GM21515 (cell line): ENCODE data around the gene CDC42SE2.
A peak's percentile ranks its signal among the peaks of the same experiment; 100 is the strongest.
"Not testable (repeated sequence)": the region's sequence is repeated elsewhere in the genome, so short reads cannot be mapped to it uniquely, and the experiment has no call there.

Source experiments
- ATAC-seq: cut with Tn5 transposase; IDR thresholded peaks from one replicate; pipeline ENCODE4 v1.9.1; 2021; ENCODE audit not compliant: unreplicated experiment

Gene CDC42SE2

DNA sequence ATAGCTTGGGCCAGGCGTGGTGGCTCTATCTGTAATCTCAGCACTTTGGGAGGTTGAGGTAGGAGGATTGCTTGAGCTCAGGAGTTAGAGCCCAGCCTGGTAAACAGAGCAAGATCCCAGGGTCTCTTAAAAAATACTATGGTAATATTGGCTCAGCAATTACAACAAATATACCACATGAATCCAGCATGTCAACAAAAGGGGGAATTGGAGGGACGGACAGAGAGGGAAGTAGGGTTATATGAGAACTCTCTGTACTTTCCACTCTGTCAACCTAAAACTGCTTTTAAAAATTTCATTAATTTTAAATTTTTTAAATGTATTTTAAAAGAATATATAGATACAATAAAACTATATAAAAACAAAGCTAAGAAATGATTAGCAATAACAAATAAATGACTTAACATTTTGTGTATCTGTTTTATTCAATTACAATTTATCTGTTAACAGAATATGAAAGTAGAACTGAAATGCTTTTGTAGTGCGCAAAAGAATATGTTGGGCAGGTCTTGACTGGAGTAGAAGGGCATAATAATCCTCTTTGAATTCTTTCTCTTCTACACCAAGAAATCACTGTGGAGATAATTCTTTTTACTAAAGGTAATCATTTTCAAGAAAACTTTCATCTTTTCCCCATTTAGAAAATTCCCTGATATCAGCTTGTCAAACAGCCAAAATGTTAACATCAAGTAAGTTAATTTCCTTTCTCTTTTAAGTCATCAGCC, 12.9 kb upstream of the CDC42SE2 start:
- ATAC-seq = no peak

DNA sequence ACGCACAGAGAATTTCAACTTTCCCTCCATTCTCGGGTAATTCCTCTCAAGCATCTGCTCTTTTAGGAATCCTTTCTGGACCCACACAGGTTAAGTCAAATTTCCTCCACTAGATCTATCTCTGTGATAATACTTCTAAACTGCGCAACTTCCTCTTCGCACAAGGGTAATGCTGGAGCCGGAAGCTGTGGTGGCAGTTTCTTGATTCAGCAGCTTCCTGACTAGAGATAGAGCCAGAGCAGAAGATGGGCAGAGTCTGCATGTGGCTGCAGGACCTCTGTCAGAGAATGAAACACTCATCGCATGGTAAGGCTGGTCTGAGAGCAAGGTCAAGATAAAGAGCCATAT, 11.1 kb upstream of the CDC42SE2 start:
- ATAC-seq = peak; percentile 86

DNA sequence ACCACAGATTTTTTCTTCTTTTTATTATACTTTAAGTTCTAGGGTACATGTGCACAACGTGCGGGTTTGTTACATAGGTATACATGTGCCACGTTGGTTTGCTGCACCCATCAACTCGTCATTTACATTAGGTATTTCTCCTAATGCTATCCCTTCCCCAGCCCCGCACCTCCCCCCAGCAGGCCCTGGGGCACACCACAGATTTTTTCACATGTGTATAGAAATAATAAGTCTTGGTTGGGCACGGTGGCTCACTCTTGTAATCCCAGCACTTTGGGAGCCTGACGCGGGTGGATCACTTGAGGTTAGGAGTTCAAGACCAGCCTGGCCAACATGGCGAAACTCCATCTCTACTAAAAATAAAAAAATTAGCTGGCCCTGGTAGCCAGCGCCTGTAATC, 9.8 kb upstream of the CDC42SE2 start:
- not testable (repeated sequence) for ATAC-seq

DNA sequence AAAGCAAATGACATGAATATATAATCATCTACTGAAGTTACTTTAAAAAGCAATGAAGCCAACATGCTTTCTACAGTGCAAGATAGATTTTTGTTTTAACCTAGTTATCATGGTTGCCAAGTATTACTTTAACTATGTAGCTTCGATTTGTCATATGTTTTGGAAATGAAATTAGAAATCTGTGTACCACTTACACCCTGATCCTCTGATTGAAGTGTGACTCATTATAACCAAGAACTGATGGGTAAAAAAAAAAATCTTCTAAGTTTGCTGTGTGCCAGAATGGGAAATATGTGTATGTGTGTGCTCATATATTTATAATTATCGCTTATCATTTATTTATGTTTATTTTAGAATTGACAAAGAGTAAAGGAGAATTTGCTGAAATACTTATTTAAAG, 9.1 kb upstream of the CDC42SE2 start:
- ATAC-seq = no peak

DNA sequence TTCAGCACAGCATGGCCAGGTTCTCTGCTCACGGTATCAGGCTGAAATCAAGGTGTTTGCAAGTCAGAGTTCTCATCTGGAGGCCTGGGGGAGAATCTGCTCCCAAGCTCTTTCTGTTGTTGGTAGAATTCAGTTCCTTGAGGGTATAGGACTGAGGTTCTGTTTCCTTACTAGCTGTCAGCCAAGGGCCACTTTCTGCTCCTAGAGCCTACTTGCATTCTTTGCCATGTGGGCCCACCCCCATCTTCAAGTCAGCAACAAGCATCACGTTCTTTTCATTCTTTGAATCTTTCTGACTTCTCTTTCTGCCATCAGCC, 7.4 kb upstream of the CDC42SE2 start:
- no peak for ATAC-seq

DNA sequence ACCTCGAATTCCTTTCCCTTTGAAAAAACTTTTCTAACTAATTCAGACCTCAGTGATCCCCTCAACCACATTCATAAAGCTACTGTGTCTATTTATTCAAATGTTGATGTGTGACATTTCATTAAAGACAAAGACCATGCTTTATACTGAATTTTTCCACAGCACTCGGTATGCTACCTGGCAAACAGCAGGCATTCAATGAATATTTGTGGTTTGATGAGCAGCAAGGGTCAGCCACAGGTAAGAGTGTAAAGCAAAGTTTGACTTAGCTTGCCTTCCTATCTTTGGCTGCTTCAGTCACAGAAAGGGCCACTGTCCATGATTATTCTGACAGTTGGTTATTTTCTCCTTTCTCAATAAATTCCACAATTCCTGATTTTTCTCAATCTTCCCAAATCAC, 5.1 kb upstream of the CDC42SE2 start:
- no peak for ATAC-seq

DNA sequence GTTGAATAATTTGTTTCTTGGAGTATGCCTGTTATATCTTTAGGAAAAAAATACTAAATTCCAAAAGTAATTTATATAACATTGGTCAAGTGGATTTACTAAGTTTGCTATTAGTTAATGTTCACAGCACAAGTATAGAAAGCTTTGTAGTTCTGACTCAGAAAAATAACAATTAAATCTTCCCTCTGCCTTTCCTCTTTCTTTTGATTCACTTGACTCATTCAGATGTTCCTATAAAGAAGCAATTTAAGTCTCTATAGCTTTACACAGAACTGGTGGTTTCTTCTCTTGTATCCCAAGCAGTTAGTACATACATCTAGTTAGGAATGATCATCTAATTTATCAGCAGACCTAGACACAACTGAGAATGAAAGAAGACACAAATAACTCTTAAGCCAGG, 4.5 kb upstream of the CDC42SE2 start:
- ATAC-seq = no peak

DNA sequence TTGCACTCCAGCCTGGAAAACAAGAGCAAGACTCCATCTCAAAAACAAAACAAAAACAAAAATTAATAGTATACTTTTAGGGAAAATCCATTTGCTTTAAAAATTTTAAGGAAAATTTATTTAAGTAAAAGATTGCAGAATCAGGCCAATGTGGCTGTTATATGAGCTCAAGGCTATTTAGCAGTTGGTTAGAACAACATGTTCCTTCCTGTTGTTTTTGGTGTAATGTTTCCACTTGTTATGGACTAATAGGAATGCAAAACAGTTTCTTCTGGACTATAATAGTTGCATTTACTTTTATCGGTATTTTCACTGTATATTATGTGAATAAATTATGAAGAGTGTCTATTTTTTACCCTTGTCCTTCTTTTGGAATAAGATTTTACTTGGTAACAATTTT, 3.0 kb upstream of the CDC42SE2 start:
- no peak for ATAC-seq

DNA sequence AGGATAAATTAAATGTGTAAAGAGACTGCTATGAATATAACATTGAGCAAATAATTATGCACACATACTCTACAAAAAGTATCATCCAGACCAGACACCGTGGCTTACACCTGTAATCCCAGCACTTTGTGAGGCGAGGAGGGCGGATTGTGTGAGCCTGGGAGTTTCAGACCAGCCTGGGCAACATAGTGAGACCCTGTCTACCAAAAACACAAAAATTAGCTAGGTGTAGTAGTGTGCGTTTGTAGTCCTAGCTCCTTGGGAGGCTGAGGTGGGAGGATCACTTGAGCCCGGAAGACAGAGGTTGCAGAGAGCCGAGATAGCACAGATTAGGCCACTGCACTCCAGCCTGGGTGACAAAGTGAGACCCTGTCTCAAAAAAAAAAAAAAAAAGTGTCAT, 2.4 kb upstream of the CDC42SE2 start:
- no peak for ATAC-seq

DNA sequence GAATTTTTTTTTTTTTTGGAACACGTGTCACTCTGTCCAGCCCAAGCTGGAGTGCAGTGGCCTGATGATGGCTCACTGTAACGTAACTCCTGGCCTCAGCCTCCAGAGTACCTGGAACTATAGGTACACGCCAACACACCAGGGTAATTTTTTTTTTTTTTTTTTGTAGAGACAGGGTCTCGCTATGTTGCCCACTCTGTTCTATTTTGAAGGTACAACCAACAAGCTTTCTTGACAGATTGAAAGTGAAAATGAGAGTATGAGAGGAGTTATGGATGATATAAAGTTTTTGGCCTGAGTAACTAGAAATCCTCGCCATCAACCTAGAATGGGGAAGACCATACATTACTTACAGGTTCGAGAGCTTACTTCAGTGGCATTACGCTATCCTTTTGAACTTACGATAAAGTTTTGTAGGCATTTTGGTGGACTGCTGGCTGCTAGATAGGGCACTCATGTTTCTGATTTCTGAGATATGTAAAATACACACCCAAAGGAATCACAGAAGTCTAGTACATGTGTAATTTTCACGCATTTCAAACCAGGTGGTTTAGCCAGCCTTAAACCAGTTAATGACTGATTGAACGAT, 806 bp upstream of the CDC42SE2 start:
- ATAC-seq = peak; percentile 17

DNA sequence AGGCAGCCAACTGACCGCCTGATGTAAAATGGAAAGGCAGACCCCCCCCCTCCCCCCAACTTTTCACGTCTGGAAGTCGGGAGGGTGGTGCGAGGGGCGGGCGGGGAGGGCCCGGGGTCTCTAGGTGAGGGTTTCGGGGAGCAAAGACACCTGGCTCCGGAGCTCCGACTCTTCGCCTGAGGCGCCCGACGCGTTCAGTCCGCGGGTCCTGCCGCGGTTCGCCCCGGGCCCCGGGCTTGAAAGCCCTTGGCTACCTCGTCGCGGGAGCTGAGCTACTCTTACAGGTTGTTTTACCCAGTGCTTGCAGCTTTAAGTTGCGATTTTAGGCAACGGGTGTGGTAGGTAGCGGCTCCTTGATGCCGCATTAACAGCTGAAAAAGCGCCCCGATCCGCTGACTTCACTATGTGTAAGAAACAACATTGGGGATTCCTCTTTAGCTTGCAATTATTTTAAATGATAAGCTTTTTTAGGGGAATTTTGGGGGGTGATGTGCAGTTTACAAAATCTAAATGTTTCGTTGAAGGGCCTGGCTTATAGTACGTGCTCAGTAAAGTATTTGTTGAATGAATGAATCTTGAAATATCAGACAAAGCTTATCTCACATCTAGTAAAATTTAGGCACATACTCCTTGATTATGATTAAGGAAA, 722 bp downstream of the CDC42SE2 start:
- ATAC-seq = no peak

DNA sequence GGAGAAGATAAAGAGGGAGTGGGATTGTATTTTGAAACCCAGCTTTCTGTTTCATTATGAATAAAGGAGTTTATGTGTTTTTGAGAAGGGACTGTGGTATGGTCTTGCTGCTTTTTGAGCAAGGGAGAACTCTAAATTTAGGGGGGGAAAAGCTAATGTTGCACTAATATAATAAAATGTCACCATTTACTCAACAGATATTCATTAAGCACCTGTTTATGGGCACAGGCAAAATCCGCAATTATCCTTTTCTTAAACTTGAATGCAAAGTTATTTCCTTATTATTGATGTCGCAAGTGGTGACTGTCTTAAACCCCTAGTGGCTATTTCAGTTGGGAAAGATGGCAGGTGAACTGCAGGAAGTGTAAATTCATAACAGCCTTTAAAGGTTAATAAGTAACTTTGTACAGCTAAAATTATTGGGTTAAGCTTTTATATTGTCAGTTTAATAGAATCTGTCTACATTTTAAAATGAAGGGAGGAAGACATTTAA, 1.5 kb downstream of the CDC42SE2 start:
- peak; percentile 26 for ATAC-seq

DNA sequence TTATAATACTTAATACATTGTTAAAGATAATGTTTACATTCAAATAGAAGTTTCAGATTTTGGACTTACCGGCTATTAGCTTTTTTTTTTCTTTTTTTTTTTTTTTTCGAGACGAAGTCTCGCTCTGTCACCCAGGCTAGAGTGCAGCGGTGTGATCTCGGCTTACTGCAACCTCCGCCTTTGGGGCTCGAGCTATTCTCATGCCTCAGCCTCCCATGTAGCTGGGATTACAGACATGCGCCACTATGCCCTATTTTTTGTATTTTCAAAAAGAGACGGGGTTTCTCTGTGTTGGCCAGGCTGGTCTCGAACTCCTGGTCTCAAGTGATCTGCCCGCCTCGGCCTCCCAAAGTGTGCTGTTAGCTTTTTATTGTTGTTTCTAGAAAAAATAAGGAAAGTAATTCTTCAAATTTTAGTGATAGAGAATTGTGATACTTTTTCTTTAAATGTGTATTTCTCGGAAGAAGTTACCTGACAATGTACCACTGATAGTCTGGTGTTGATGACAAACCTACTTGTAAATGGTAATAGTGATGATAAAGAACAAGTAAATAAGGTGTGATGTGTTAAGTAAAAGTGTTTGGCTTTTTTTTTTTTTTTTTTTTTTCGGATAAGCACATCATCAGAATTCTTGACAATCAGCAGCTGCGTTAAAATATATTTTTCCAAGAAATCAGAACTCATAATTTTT, 2.7 kb downstream of the CDC42SE2 start:
- ATAC-seq = no peak

DNA sequence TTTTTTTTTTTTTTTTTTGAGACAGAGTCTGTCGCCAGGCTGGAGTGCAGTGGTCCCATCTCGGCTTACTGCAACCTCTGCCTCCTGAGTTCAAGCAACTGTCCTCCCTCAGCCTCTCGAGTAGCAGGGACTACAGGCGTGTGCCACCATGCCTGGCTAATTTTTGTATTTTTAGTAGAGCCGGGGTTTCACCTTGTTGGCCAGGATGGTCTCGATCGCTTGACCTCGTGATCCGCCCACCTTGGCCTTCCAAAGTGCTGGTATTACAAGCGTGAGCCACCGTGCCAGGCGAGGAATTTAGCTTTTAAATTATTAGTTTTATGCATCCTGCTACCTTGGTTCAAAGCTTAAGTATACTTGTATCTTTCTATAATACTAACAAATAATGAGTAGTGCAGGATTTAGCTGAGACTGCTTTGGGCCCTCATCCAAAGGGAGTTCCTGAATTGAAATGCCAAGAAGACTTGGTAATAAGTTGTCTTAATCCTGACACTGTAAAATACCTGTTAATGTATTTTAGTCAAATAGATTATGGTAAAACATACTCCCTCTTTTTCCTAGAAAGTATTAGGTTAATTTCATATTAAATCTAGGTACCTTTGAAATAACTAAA, 5.0 kb downstream of the CDC42SE2 start:
- no peak for ATAC-seq

DNA sequence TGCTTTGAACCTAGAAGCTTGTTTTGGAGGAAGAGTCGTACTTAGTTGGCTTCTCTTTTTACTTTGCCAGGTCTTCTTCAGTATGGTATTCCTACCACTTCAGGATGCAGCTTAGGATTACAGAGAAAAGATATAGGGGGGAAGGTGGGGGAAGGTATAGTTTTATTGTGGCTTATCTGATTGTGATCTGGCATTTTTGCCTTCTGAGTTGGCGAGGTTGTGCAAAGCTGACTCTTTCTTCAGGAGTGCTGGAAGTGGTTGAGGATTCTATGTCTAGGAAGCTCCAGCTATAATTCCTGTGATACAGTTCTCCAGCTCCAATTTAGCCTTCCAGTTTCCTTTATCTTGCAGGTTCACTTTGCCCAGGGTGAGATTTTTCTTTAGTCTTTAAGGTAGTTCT, 7.0 kb downstream of the CDC42SE2 start:
- no peak for ATAC-seq

DNA sequence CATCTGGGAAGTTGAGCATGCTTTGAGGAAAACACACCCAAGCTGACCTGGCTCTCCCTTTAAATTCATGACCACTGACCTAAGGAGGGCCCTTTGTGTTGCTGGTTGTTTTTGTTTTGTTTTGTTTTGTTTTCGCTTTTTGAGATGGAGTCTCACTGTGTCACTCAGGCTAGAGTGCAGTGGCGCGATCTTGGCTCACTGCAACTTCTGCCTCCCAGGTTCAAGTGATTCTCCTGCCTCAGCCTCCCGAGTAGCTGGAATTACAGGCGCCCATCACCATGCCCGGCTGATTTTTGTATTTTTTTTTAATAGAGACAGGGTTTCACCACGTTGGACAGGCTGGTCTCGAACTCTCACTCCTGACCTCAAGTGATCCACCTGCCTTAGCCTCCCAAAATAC, 8.0 kb downstream of the CDC42SE2 start:
- not testable (repeated sequence) for ATAC-seq

DNA sequence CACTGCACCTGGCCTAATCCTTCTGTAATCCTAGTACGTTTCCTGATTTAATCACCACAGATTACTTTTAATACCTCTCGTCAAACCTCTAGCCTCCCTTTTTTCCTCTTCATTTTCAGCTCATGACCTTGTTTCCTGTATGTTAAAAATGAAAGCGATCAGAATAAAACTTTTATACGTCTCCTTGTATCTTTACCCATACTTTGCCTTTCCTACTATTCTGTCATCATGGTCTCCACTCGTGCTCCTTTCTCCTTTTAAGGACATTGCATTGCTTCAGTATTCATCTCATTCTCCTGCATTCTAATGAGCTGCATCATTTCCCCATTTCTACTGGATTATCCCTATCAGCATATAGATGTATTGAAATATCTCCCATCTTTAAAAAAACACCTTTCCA, 8.5 kb downstream of the CDC42SE2 start:
- ATAC-seq = no peak

DNA sequence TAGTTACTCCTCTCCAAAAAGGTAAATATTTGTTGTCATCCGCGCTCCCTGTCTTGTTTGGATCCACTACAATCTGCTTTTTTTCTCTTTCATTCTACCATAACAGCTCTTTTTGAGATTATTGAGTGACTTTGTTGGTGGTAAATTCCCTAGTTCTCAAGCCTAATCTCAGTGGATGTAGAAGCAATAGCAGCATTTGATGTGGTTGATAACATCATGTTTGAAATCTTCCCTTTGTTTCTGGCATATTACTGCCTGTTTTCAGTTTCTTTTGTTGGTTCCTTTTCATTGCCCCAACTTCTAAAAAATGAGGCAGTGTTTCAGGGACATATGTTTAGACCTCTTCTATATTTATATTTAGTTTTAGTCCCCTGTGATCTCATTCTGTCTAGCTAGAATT, 8.9 kb downstream of the CDC42SE2 start:
- no peak for ATAC-seq

DNA sequence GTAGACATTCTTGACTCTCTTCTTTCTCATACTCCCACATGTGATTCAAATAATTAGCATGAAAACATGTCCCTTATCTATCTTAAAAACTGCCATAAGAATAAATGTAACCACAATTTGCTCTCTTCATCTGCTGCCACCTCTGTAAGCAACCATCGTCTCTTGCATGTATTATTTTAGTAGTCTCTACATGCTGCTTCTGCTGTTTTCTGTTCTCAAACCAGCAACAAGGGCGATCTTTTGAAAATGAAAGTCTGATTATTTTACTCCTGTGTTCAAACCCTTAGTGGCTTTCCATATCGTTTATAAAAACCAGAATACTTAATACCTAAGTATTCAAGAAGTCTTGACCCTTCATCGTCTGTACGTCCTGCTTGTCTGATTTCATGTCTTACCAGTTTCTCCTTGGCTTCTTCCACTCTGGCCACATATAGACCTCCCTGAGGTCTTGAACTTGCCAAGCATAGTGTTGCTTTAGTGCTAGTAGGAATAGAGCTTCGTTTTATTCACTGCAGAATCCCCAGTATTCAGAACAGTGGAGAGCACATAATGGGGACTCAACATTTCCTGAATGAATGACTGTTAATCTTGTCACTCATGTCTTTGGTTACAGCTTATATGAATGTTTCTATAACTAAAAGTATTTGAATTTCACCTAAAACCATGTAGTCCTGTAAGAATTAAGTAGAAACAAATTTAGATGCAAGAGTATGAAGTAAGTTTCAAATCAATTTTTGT, 10.6 kb downstream of the CDC42SE2 start:
- ATAC-seq = no peak

DNA sequence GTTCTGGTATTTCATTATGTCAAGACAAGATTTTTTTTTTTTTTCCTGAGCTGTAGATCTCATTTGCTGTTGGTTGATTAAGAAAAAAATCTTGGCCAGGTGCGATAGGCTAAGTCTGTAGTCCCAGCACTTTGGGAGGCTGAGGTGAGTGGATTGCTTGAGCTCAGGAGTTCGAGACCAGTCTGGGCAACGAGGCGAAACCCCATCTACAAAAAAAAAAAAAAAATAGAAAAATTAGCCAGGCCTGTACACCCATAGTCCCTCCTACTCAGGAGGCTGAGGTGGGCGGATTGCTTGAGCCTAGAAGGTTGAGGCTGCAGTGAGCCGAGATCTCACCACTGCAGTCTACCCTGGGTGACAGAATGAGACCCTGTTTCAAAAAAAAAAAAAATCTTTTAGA, 12.2 kb downstream of the CDC42SE2 start:
- no peak for ATAC-seq

DNA sequence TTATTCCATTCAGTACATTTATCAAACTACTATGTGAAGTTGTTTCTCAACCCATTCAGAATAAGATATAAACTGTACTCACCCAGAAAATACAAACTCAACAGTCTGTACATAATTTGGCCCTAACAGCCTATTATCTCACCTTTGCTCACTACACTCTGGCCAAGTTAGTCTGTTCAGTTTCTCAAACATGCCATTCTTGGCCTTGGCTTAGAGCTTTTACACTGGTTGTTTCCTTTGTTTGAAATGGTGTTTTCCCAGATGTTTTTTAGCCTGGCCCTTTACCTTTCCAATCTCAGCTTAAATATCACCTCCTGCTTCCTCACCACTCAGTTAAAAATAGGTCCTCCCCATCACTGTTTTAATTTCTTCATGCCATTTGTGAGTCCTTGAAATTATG, 13.6 kb downstream of the CDC42SE2 start:
- ATAC-seq = no peak
